SK-N-SH (cell line): ENCODE measurements around the gene TRIM40.

Experiments
- ELF1 ChIP-seq: IDR thresholded peaks from 2 replicates; pipeline ENCODE4 v1.4.0; 2012
- EP300 ChIP-seq, 2 experiments: IDR thresholded peaks; 2 replicates each; pipeline versions ENCODE4 v1.4.0 to v1.6.1; 2012; ENCODE audit warnings: borderline replicate concordance in 1 of 2, low read depth in 1 of 2, low read length in 1 of 2
- EZH2phosphoT487 ChIP-seq: fragments of 200-600 bp; sonication (generic); IDR thresholded peaks from 2 replicates; pipeline ENCODE4 v1.6.1; 2017; ENCODE audit warnings: low read depth, mixed run types, mild to moderate bottlenecking, antibody characterized with exemption, moderate library complexity, borderline replicate concordance
- JUND ChIP-seq: IDR thresholded peaks from 2 replicates; pipeline ENCODE4 v1.4.0; 2012
- MEF2A ChIP-seq: IDR thresholded peaks from 2 replicates; pipeline ENCODE4 v1.4.0; 2012; ENCODE audit warnings: low read depth, borderline replicate concordance
- MXI1 ChIP-seq: IDR thresholded peaks from 2 replicates; pipeline ENCODE4 v1.6.1; 2012; ENCODE audit warnings: mild to moderate bottlenecking, low read depth, low read length, improper control_type of control experiment
- NRF1 ChIP-seq: IDR thresholded peaks from 2 replicates; pipeline ENCODE4 v1.6.1; 2012; ENCODE audit warnings: low read depth, mild to moderate bottlenecking, low read length
- RAD21 ChIP-seq: IDR thresholded peaks from 2 replicates; pipeline ENCODE4 v1.6.1; 2012; ENCODE audit warnings: mild to moderate bottlenecking, low read length
- RCOR1 ChIP-seq: fragments of 150-350 bp; IDR thresholded peaks from 2 replicates; pipeline ENCODE4 v1.6.1; 2017; ENCODE audit warnings: antibody characterized with exemption, low read length
- TAF1 ChIP-seq: IDR thresholded peaks from 2 replicates; pipeline ENCODE4 v1.6.1; 2012; ENCODE audit warnings: low read depth, mild to moderate bottlenecking, low read length, moderate library complexity, borderline replicate concordance
- TF ChIP-seq, protein P1 (sequence below): fragments of 200-600 bp; sonication (generic); IDR thresholded peaks from 2 replicates; pipeline ENCODE4 v1.6.1; 2017; ENCODE audit warnings: antibody characterized with exemption, mild to moderate bottlenecking, moderate library complexity
- TF ChIP-seq, protein P2 (sequence below): IDR thresholded peaks from 2 replicates; pipeline ENCODE4 v1.4.0; 2012; ENCODE audit warnings: low read depth
- TF ChIP-seq, protein P3 (sequence below): IDR thresholded peaks from 2 replicates; pipeline ENCODE4 v1.4.0; 2012; ENCODE audit warnings: low read depth, borderline replicate concordance

DNA sequence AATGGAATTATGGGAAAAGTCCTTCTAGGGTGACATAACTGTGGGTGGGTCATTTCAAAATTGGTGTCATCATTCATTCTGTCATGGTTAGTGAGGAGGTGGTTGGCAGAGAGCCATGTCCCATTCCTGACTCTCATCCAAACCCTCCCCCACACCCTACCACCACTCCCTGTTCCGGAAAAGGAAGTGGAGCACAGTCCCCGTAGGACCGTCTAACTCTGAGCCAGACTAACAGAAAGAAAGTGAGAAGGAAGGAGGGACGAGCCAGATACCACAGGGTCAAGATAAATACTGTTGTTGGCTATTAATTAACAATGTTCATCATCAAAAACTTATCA lies 20.3 kb downstream of the TRIM40 start:
- TF ChIP-seq MEF2A: no peak
- TF ChIP-seq EZH2phosphoT487: no peak
- TF ChIP-seq, protein P1, sequence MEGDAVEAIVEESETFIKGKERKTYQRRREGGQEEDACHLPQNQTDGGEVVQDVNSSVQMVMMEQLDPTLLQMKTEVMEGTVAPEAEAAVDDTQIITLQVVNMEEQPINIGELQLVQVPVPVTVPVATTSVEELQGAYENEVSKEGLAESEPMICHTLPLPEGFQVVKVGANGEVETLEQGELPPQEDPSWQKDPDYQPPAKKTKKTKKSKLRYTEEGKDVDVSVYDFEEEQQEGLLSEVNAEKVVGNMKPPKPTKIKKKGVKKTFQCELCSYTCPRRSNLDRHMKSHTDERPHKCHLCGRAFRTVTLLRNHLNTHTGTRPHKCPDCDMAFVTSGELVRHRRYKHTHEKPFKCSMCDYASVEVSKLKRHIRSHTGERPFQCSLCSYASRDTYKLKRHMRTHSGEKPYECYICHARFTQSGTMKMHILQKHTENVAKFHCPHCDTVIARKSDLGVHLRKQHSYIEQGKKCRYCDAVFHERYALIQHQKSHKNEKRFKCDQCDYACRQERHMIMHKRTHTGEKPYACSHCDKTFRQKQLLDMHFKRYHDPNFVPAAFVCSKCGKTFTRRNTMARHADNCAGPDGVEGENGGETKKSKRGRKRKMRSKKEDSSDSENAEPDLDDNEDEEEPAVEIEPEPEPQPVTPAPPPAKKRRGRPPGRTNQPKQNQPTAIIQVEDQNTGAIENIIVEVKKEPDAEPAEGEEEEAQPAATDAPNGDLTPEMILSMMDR: no peak
- TF ChIP-seq MXI1: no peak
- TF ChIP-seq, protein P2, sequence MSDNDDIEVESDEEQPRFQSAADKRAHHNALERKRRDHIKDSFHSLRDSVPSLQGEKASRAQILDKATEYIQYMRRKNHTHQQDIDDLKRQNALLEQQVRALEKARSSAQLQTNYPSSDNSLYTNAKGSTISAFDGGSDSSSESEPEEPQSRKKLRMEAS: no peak
- no peak for TF ChIP-seq EP300 (IDR thresholded peaks at IDR 0.05; ENCODE audit: borderline replicate concordance in 1 of 2, low read depth in 1 of 2, low read length in 1 of 2)
- TF ChIP-seq RCOR1: no peak
- TF ChIP-seq NRF1: no peak
- TF ChIP-seq JUND: no peak
- TF ChIP-seq TAF1: no peak
- TF ChIP-seq ELF1: no peak
- TF ChIP-seq, protein P3, sequence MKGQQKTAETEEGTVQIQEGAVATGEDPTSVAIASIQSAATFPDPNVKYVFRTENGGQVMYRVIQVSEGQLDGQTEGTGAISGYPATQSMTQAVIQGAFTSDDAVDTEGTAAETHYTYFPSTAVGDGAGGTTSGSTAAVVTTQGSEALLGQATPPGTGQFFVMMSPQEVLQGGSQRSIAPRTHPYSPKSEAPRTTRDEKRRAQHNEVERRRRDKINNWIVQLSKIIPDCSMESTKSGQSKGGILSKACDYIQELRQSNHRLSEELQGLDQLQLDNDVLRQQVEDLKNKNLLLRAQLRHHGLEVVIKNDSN: no peak
- no peak for TF ChIP-seq RAD21
